HEK293 (cell line): Measurements from ENCODE around the gene CAMTA2.

Experiments
- EGR2 ChIP-seq: fragments of 450-650 bp; formaldehyde crosslinking; IDR thresholded peaks from 2 replicates; pipeline ENCODE4 v1.5.1; 2016; ENCODE audit warnings: low read depth, missing biosample characterization, missing genetic modification characterization
- FEZF1 ChIP-seq: fragments of 450-650 bp; formaldehyde crosslinking; IDR thresholded peaks from 2 replicates; pipeline ENCODE4 v1.5.1; 2016; ENCODE audit warnings: missing biosample characterization, missing genetic modification characterization
- GLIS2 ChIP-seq: fragments of 450-650 bp; formaldehyde crosslinking; IDR thresholded peaks from 2 replicates; pipeline ENCODE4 v1.5.1; 2016; ENCODE audit warnings: missing biosample characterization, missing genetic modification characterization
- REPIN1 ChIP-seq: fragments of 450-650 bp; formaldehyde crosslinking; IDR thresholded peaks from 2 replicates; pipeline ENCODE4 v1.5.1; 2017; ENCODE audit warnings: missing biosample characterization, missing genetic modification characterization, low read depth
- ZFHX2 ChIP-seq: fragments of 450-650 bp; formaldehyde crosslinking; conservative IDR thresholded peaks from 2 replicates; pipeline ENCODE4 v1.5.1; 2016; ENCODE audit warnings: missing biosample characterization, missing genetic modification characterization
- ZNF138 ChIP-seq: fragments of 450-650 bp; formaldehyde crosslinking; IDR thresholded peaks from 2 replicates; pipeline ENCODE4 v1.5.1; 2016; ENCODE audit warnings: missing biosample characterization, missing genetic modification characterization, borderline replicate concordance
- ZNF223 ChIP-seq: fragments of 450-650 bp; formaldehyde crosslinking; IDR thresholded peaks from 2 replicates; pipeline ENCODE4 v1.5.1; 2016; ENCODE audit warnings: missing biosample characterization, missing genetic modification characterization
- ZNF302 ChIP-seq: fragments of 450-650 bp; formaldehyde crosslinking; IDR thresholded peaks from 2 replicates; pipeline ENCODE4 v1.5.1; 2016; ENCODE audit warnings: missing biosample characterization, missing genetic modification characterization, low read depth
- ZNF335 ChIP-seq: fragments of 450-650 bp; formaldehyde crosslinking; conservative IDR thresholded peaks from 2 replicates; pipeline ENCODE4 v1.5.1; 2016; ENCODE audit warnings: missing biosample characterization, missing genetic modification characterization
- ZNF610 ChIP-seq: fragments of 450-650 bp; formaldehyde crosslinking; IDR thresholded peaks from 2 replicates; pipeline ENCODE4 v1.5.1; 2016; ENCODE audit warnings: missing biosample characterization, missing genetic modification characterization, borderline replicate concordance
- ZNF701 ChIP-seq: fragments of 450-650 bp; formaldehyde crosslinking; IDR thresholded peaks from 2 replicates; pipeline ENCODE4 v1.5.1; 2016; ENCODE audit warnings: missing biosample characterization, missing genetic modification characterization
- ZNF837 ChIP-seq: fragments of 450-650 bp; formaldehyde crosslinking; IDR thresholded peaks from 2 replicates; pipeline ENCODE4 v1.5.1; 2016; ENCODE audit warnings: missing biosample characterization, missing genetic modification characterization
- ZNF843 ChIP-seq: fragments of 450-650 bp; formaldehyde crosslinking; IDR thresholded peaks from 2 replicates; pipeline ENCODE4 v1.5.1; 2016; ENCODE audit warnings: missing biosample characterization, missing genetic modification characterization
- ZSCAN16 ChIP-seq: fragments of 450-650 bp; formaldehyde crosslinking; IDR thresholded peaks from 2 replicates; pipeline ENCODE4 v1.5.1; 2016; ENCODE audit warnings: missing biosample characterization, missing genetic modification characterization
- TF ChIP-seq, protein P1 (sequence below): fragments of 450-650 bp; formaldehyde crosslinking; IDR thresholded peaks from 2 replicates; pipeline ENCODE4 v1.5.1; 2017; ENCODE audit warnings: missing biosample characterization, missing genetic modification characterization
- TF ChIP-seq, protein P2 (sequence below): fragments of 450-650 bp; formaldehyde crosslinking; IDR thresholded peaks from 2 replicates; pipeline ENCODE4 v1.5.1; 2017; ENCODE audit warnings: missing biosample characterization, missing genetic modification characterization
- TF ChIP-seq, protein P3 (sequence below): fragments of 450-650 bp; formaldehyde crosslinking; IDR thresholded peaks from 2 replicates; pipeline ENCODE4 v1.5.1; 2016; ENCODE audit warnings: missing biosample characterization, missing genetic modification characterization
- TF ChIP-seq, protein P4 (sequence below): fragments of 450-650 bp; formaldehyde crosslinking; IDR thresholded peaks from 2 replicates; pipeline ENCODE4 v1.5.1; 2016; ENCODE audit warnings: missing biosample characterization, missing genetic modification characterization
- TF ChIP-seq, protein P5 (sequence below): fragments of 450-650 bp; formaldehyde crosslinking; IDR thresholded peaks from 2 replicates; pipeline ENCODE4 v1.5.1; 2017; ENCODE audit warnings: missing biosample characterization, missing genetic modification characterization
- TF ChIP-seq, protein P6 (sequence below): fragments of 450-650 bp; formaldehyde crosslinking; IDR thresholded peaks from 2 replicates; pipeline ENCODE4 v1.5.1; 2016; ENCODE audit warnings: missing biosample characterization, missing genetic modification characterization
- TF ChIP-seq, protein P7 (sequence below): fragments of 450-650 bp; formaldehyde crosslinking; IDR thresholded peaks from 2 replicates; pipeline ENCODE4 v1.5.1; 2016; ENCODE audit warnings: missing biosample characterization, missing genetic modification characterization
- TF ChIP-seq, protein P8 (sequence below): fragments of 450-650 bp; formaldehyde crosslinking; IDR thresholded peaks from 2 replicates; pipeline ENCODE4 v1.5.1; 2017; ENCODE audit warnings: missing biosample characterization, mild to moderate bottlenecking, missing genetic modification characterization, moderate library complexity

CAMTA2 gene

DNA sequence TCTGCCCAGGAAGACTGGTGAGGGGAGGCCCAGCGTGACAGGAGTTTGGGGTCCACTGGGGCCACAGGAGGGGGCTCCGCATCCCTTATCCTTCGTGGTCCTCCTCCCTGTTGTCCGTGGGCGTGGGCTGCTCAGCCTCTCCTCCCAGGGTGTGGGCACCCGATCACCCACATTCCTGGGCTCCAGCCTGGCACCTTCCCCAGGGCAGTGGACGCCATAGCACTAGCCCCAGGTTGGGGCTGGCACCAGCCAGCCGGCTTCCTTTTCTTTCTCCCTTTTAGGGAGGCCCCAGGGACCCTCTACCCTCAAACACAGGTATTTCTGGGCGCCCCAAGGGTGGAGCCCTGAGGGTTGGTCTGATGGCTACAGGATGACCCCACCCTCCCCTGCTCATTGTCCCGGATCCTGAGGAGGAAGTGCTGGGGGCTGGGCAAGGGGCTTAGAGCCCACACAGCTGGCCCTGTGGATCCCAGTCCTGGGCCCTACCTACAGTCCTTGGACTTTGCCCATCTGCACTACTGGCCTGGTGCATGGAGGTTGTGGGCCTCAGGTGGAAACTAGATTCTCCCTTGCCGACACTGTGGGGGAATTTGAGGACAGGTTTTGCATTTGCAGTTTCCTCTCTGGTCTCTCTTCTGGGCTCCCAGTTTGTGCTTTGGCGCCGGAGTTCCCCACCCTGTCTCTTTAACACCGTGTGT, 11.4 kb upstream of the CAMTA2 start (continued):
- TF ChIP-seq, protein P1, sequence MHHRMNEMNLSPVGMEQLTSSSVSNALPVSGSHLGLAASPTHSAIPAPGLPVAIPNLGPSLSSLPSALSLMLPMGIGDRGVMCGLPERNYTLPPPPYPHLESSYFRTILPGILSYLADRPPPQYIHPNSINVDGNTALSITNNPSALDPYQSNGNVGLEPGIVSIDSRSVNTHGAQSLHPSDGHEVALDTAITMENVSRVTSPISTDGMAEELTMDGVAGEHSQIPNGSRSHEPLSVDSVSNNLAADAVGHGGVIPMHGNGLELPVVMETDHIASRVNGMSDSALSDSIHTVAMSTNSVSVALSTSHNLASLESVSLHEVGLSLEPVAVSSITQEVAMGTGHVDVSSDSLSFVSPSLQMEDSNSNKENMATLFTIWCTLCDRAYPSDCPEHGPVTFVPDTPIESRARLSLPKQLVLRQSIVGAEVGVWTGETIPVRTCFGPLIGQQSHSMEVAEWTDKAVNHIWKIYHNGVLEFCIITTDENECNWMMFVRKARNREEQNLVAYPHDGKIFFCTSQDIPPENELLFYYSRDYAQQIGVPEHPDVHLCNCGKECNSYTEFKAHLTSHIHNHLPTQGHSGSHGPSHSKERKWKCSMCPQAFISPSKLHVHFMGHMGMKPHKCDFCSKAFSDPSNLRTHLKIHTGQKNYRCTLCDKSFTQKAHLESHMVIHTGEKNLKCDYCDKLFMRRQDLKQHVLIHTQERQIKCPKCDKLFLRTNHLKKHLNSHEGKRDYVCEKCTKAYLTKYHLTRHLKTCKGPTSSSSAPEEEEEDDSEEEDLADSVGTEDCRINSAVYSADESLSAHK (tag by site-specific recombination): no peak
- TF ChIP-seq REPIN1 (tag by site-specific recombination): no peak
- TF ChIP-seq ZNF138: no peak
- TF ChIP-seq GLIS2 (tag by site-specific recombination): peak; percentile 69
- TF ChIP-seq ZNF610 (tag by site-specific recombination): no peak
- TF ChIP-seq, protein P2, sequence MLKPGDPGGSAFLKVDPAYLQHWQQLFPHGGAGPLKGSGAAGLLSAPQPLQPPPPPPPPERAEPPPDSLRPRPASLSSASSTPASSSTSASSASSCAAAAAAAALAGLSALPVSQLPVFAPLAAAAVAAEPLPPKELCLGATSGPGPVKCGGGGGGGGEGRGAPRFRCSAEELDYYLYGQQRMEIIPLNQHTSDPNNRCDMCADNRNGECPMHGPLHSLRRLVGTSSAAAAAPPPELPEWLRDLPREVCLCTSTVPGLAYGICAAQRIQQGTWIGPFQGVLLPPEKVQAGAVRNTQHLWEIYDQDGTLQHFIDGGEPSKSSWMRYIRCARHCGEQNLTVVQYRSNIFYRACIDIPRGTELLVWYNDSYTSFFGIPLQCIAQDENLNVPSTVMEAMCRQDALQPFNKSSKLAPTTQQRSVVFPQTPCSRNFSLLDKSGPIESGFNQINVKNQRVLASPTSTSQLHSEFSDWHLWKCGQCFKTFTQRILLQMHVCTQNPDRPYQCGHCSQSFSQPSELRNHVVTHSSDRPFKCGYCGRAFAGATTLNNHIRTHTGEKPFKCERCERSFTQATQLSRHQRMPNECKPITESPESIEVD (tag by site-specific recombination): no peak
- TF ChIP-seq ZNF302 (tag by site-specific recombination): no peak
- TF ChIP-seq, protein P3, sequence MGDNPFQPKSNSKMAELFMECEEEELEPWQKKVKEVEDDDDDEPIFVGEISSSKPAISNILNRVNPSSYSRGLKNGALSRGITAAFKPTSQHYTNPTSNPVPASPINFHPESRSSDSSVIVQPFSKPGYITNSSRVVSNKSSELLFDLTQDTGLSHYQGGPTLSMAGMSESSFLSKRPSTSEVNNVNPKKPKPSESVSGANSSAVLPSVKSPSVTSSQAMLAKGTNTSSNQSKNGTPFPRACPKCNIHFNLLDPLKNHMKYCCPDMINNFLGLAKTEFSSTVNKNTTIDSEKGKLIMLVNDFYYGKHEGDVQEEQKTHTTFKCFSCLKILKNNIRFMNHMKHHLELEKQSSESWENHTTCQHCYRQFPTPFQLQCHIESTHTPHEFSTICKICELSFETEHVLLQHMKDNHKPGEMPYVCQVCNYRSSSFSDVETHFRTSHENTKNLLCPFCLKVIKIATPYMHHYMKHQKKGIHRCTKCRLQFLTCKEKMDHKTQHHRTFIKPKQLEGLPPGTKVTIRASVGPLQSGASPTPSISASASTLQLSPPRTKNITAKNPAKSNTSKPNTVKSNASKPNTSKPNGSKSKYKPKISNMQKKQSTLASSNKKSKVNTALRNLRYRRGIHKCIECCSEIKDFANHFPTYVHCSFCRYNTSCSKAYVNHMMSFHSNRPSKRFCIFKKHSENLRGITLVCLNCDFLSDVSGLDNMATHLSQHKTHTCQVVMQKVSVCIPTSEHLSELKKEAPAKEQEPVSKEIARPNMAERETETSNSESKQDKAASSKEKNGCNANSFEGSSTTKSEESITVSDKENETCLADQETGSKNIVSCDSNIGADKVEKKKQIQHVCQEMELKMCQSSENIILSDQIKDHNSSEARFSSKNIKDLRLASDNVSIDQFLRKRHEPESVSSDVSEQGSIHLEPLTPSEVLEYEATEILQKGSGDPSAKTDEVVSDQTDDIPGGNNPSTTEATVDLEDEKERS (tag by site-specific recombination): no peak
- TF ChIP-seq ZNF223: no peak
- TF ChIP-seq ZNF701 (tag by site-specific recombination): no peak
- peak; percentile 38; the same call in 1 of the 2 replicates for TF ChIP-seq EGR2 (tag by site-specific recombination)
- TF ChIP-seq, protein P4, sequence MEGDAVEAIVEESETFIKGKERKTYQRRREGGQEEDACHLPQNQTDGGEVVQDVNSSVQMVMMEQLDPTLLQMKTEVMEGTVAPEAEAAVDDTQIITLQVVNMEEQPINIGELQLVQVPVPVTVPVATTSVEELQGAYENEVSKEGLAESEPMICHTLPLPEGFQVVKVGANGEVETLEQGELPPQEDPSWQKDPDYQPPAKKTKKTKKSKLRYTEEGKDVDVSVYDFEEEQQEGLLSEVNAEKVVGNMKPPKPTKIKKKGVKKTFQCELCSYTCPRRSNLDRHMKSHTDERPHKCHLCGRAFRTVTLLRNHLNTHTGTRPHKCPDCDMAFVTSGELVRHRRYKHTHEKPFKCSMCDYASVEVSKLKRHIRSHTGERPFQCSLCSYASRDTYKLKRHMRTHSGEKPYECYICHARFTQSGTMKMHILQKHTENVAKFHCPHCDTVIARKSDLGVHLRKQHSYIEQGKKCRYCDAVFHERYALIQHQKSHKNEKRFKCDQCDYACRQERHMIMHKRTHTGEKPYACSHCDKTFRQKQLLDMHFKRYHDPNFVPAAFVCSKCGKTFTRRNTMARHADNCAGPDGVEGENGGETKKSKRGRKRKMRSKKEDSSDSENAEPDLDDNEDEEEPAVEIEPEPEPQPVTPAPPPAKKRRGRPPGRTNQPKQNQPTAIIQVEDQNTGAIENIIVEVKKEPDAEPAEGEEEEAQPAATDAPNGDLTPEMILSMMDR (tag by site-specific recombination): no peak
- TF ChIP-seq ZNF837 (tag by site-specific recombination): no peak
- TF ChIP-seq ZNF843 (tag by site-specific recombination): no peak
- TF ChIP-seq, protein P5, sequence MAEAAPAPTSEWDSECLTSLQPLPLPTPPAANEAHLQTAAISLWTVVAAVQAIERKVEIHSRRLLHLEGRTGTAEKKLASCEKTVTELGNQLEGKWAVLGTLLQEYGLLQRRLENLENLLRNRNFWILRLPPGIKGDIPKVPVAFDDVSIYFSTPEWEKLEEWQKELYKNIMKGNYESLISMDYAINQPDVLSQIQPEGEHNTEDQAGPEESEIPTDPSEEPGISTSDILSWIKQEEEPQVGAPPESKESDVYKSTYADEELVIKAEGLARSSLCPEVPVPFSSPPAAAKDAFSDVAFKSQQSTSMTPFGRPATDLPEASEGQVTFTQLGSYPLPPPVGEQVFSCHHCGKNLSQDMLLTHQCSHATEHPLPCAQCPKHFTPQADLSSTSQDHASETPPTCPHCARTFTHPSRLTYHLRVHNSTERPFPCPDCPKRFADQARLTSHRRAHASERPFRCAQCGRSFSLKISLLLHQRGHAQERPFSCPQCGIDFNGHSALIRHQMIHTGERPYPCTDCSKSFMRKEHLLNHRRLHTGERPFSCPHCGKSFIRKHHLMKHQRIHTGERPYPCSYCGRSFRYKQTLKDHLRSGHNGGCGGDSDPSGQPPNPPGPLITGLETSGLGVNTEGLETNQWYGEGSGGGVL (tag by site-specific recombination): no peak
- TF ChIP-seq, protein P6, sequence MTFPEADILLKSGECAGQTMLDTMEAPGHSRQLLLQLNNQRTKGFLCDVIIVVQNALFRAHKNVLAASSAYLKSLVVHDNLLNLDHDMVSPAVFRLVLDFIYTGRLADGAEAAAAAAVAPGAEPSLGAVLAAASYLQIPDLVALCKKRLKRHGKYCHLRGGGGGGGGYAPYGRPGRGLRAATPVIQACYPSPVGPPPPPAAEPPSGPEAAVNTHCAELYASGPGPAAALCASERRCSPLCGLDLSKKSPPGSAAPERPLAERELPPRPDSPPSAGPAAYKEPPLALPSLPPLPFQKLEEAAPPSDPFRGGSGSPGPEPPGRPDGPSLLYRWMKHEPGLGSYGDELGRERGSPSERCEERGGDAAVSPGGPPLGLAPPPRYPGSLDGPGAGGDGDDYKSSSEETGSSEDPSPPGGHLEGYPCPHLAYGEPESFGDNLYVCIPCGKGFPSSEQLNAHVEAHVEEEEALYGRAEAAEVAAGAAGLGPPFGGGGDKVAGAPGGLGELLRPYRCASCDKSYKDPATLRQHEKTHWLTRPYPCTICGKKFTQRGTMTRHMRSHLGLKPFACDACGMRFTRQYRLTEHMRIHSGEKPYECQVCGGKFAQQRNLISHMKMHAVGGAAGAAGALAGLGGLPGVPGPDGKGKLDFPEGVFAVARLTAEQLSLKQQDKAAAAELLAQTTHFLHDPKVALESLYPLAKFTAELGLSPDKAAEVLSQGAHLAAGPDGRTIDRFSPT (tag by site-specific recombination): 0 out of 2 replicates have a peak, but pooled peaks have one; percentile 69
- no peak for TF ChIP-seq ZSCAN16
- no peak for TF ChIP-seq FEZF1 (tag by site-specific recombination)
- no peak for TF ChIP-seq ZNF335 (tag by site-specific recombination)
- TF ChIP-seq, protein P7, sequence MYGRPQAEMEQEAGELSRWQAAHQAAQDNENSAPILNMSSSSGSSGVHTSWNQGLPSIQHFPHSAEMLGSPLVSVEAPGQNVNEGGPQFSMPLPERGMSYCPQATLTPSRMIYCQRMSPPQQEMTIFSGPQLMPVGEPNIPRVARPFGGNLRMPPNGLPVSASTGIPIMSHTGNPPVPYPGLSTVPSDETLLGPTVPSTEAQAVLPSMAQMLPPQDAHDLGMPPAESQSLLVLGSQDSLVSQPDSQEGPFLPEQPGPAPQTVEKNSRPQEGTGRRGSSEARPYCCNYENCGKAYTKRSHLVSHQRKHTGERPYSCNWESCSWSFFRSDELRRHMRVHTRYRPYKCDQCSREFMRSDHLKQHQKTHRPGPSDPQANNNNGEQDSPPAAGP (tag by site-specific recombination): no peak
- TF ChIP-seq ZFHX2 (tag by site-specific recombination): peak; percentile 54
- TF ChIP-seq, protein P8, sequence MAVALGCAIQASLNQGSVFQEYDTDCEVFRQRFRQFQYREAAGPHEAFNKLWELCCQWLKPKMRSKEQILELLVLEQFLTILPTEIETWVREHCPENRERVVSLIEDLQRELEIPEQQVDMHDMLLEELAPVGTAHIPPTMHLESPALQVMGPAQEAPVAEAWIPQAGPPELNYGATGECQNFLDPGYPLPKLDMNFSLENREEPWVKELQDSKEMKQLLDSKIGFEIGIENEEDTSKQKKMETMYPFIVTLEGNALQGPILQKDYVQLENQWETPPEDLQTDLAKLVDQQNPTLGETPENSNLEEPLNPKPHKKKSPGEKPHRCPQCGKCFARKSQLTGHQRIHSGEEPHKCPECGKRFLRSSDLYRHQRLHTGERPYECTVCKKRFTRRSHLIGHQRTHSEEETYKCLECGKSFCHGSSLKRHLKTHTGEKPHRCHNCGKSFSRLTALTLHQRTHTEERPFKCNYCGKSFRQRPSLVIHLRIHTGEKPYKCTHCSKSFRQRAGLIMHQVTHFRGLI: no peak
